SKM-1 (cell line): ENCODE measurements around the gene RELN.
"Not testable (repeated sequence)": the region's sequence is repeated elsewhere in the genome, so short reads cannot be mapped to it uniquely, and the experiment has no call there.

Experiments used
- DNase-seq: peaks from one replicate; lab custom pipeline; 2025; ENCODE audit not compliant: unreplicated experiment; lab: John Stamatoyannopoulos, UW

Gene RELN

GRCh38 chr7:103795787-103796186 lies 193.7 kb downstream of the RELN start:
- DNase-seq = no peak

GRCh38 chr7:103795107-103795506 lies 194.4 kb downstream of the RELN start:
- DNase-seq = no peak

DNA sequence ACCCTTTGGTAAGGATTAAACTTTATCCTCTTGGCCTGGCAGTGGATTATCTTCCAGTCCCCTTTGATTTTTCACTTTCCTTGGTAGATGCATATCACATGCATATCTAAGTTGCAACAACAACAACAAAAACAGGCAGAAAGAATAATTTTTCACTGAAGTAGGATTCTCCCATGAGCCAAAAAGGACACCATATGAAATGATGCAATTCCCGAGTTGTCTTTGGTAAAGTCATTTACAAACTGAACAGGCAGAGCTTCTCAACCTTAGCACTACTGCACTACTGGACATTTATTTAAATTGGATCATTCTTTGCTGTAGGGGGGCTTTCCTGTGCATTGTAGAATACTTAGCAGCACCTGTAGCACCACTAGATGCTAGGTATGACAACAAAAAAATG lies 195.0 kb downstream of the RELN start:
- DNase-seq = no peak

GRCh38 chr7:103793614-103794013 lies 195.8 kb downstream of the RELN start:
- DNase-seq = no peak

DNA sequence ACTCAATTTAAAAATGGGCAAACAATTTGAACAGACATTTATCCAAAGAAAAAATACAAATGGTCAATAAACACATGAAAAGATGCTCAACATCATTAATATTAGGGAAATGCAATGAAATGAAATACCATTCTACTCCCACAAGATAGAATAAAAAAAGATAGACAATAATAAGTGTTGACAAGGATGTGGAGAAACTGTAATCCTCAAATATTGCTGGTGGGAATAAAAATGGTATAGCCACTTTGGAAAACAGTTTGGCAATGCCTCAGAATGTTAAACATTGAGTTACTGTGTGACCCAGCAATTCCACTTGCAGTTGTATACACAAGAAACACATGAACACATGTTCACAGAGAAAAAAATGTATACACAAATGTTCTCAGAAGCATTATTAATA lies 197.6 kb downstream of the RELN start:
- no peak for DNase-seq

DNA sequence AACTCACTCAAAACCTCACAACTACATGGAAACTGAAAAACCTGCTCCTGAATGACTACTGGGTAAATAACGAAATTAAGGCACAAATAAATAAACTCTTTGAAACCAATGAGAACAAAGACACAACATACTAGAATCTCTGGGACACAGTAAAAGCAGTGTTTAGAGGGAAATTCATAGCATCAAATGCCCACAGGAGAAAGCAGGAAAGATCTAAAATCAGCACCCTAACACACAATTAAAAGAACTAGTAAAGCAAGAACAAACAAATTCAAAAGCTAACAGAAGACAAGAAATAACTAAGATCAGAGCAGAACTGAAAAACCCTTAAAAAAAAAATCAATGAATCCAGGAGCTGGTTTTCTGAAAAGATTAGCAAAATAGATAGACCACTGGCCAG lies 202.4 kb downstream of the RELN start:
- not testable (repeated sequence) for DNase-seq

DNA sequence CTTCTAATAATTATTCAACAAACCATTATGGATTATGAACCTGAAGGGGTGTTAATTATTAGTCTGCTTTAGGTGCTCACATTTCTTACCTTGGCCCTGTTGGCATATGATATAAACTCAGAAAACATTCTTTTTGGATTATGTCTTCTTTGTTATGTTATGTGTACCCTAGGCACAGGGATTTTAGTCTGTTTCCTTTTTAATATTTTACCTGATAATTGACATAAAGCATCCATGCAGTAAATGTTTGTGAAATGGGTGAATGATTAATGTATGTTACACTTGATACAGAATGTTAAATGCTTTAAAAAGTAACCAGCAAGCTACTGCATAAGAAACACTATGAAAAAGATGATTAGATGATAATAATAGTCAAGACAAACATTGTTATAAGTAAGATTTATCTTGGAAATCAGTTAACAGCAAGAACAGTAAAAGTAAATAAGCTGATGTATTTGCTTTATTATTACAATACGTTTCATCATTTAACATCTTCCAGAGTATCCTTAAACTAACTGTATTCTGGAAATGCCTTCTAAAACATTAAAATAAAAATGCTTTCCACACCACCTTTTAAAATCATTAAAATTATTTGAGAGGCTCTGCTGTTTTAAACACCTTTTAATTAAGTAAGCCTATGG lies 204.7 kb downstream of the RELN start:
- no peak for DNase-seq

DNA sequence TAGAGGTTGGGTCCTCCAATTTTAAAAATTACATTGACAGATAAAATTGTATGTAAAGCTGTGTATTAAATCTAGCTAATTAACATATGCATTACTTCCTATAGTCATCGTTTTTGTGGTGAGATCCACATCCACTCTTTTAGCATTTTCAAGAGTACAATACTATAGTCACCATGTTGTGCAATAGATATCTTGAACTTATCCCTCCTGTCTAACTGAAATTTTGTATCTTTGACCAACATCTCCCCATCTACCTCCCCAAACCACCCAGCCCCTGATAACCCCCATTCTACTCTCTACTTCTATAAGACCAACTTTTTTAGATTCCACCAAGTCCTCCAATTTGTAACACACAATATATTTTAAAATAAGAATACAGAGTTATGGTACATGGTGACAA lies 208.0 kb downstream of the RELN start:
- DNase-seq = no peak

DNA sequence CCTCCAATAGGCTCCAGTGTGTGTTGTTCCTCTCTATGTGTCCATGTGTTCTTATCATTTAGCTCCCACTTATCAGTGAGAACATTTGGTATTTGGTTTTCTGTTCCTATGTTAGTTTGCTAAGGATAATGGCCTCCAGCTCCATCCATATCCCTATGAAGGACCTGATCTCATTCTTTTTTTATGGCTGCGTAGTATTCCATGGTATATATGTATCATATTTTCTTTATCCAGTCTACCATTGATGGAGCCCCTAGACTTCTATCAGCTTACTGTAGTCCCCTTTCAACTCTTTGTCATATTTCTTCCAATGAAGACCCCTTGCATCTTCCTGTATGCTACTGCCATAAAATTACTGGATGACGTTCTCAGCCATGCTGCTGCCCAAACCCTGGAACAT lies 208.9 kb downstream of the RELN start:
- not testable (repeated sequence) for DNase-seq

DNA sequence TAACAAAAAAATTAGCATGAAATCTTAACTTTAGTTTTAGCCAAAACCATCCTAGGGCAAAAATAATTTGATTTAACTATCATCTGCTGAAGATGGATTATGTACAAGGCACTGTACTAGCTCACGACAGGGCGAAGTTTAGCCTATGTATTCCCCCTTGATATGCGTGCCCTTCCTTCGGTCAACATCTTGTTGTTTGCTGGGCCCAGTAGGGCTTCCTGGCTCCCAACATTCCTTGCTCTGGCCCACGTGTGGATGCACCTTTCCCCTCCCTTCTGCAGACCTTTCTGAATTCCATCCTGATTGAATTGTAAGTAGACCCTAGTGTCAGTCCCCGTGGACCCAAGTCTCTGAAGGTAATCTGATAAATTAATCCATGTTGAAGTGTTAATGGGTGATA lies 212.0 kb downstream of the RELN start:
- DNase-seq = no peak

DNA sequence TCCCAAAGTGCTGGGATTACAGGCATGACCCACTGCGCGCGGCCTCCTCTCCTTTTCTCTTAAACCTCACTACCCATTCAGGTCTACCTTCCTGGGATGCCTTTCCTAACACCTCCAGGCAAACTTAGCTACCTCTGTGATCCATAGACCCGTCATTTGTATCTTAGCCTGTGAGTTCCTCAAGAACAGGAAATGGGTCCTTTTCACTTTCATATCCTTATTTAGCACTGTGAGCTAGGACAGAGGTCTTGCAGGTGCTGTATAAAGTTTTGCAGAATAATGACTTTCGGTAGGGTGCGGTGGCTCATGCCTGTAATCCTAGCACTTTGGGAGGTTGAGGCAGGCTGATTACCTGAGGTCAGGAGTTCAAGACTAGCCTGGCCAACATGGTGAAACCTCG lies 215.7 kb downstream of the RELN start:
- no peak for DNase-seq

DNA sequence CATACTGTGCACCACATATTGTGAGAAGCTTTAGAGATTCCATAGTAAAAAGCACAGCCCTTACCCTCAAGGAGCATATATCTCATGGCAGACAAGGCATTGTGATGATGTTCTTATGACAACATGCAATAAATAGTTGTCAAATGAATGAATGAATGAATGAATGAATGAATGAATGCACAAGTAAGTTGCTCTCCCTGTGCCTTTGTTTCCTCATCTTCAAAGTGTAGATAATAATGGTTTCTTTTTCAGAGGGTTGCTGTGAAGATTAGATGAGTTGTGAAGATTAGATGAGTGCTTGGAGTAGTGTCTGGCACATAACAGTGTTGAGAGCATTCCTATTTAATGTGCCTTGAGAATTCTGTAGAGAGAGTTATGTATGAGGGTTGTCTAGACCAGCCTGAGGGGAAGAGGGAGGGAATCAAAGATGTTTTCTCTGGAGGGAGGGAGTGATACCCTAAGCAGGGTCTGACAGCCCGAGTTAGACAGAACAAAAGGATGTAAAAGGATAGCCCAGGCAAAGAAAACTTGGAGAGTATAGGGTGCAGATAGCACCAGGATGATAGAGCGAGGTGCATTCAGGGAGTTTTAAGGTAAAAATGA lies 217.2 kb downstream of the RELN start:
- DNase-seq = no peak

GRCh38 chr7:103771294-103771693 lies 218.2 kb downstream of the RELN start:
- DNase-seq = no peak

DNA sequence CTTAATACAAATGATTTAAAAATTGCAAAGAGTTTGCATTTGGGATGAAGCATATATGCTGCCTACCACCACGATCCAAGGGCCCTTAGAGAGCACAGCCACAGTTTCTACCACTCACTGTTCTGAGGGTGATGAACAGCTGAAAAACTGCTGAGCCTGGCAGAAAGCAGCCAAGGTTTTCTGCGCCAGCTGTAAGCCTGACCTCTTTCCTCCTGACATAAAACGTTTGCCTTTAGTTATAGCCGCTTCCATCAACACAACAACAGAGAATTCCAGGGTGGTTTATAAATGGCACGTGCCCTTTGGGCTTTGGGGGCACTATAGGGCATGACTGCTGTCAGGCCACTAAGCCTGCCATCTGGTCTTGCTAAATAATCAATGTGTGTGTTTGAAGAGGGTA lies 222.8 kb downstream of the RELN start:
- no peak for DNase-seq

DNA sequence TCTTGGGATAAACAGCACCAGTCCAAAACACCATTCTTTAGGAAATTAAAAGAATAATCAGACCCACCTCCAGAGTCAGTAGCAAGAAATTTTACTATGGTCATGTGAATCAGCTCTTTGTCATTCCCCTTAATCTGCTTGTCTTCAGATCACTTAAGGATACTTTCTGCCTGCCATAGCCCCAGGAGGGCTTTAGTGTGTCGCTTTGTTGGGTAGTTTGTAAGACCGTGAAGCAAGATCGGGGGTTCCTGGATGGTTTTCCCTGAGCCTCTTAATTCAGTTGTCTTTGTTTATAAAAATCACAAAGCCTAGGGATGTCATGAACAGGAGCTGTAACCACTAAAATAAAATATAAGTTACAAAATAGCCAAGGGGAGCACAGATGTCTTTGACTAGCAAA lies 223.6 kb downstream of the RELN start:
- DNase-seq = no peak

DNA sequence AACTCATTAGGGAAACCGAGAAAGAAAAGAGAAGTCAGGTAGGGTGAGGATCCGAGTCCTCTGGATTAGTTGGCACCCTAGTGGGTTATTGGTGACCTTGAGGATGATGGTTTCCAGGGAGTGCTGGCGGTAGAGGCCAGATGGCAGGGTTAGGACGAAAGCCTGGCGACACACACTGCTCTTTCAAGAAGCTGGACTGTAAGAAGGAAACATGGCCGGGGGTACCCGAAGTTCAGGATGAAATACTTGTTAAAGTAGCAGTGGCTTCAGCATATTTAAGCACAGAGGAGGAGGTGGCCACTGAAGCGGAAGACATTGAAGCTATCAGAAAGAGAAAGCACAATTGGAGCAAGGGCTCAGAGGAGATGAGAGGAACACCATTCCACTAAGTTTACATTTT lies 224.6 kb downstream of the RELN start:
- no peak for DNase-seq

- no peak for DNase-seq
These were observed 226.6 kb downstream of the RELN start for GRCh38 chr7:103762877-103763276.

DNA sequence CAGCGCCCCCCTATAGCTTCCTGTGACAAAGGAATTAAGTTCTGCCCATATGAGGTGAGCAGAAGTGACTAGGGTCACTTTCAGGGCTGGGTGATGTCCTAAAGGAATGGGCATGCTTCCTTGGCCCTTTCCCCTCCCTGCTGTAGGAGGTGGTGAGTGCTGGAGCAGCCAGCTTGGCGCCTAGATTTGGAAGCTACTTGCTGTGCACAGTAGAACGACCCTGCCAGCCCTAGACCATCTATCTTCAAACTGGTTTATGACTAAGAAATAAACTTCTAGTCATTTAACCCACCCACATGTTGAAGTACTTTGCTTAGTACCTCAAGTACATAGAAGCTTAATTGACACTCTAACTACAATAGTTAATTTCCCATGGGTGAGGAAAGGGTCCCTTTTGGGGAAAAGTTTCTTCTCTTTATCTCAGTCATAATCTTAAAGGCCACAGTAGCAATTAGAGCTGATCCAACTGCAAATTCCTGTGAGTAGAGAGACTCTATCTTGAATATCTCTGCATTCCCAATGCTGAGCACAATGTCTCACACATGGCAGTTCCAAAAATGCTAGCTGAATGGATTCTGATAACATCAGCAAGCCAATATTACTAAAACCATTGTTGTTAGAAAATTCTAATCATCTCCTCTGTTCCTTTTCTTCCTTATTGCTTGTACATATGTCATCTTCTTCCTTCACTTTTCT lies 227.2 kb downstream of the RELN start:
- no peak for DNase-seq

DNA sequence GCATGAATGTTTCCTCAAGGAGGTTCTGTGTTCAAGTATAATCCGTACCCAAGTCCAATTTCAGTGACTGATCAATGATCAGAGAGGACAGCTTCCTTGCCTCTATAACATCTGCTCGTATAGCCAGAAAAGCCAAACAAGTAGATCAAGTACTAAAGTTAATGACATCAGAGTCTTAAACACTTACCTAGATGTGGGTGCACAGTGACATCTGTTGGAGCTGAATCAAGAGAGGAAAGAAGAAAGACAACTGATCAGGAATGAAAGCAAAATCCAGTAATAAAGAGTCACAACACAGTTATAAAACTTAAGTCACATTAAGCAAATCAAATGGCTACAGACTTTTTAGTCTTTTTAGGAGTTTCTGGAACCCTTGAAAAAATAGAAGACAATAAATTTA lies 236.5 kb downstream of the RELN start:
- DNase-seq = no peak

GRCh38 chr7:103751311-103751880 lies 238.1 kb downstream of the RELN start:
- DNase-seq = no peak

- no peak for DNase-seq
These were observed 240.8 kb downstream of the RELN start for GRCh38 chr7:103748680-103749079.

DNA sequence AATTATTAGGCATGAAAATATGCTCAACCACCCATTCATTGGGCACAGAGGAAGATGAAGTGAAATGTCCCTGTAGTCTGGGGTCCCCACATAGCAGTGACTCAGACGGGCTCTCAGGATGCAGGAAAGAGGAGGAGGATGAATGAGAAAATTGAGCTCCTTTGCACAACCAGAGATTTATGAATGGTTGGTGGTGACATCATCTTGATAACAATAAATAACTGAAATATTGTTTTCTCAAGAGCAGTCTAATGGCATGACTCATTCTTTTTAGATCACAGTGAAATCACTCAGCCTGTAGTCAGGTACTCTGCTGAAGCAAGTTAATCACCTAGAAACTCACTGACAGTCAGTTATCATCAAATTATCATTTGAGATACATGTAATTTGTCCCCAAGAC lies 254.1 kb downstream of the RELN start:
- no peak for DNase-seq
